Endothelial cell of umbilical vein (primary cell): ENCODE measurements around the gene STARD3NL. TPM values are rescaled to one million over a fixed set of nuclear protein-coding genes. Genes with fewer than 3 reads are reported as not detected.

Experiments used
- BruUV-seq: library from RNA; stranded (reverse); fragments of 400-500 nt; replicated peaks from 2 replicates; lab custom pipeline; 2021; lab: Mats Ljungman, UMichigan
- CTCF ChIA-PET: fragments of 300-600, 350-600 bp; sonication (Branson Sonifier 250); formaldehyde crosslinking; loops from one replicate; lab custom pipeline; 2021; ENCODE audit warnings: antibody characterized with exemption, inconsistent platforms; lab: Charles Lee
- POLR2A ChIA-PET: fragments of 300-600, 350-600 bp; sonication (Branson Sonifier 250); formaldehyde crosslinking; loops from one replicate; lab custom pipeline; 2021; ENCODE audit warnings: antibody characterized with exemption, inconsistent platforms; lab: Charles Lee
- DNase-seq: peaks from one replicate; pipeline ENCODE4 v3.0.0-alpha.2; 2011; ENCODE audit warnings: low read depth, low spot score
- FAIRE-seq: peaks from 2 replicates; lab custom pipeline; 2011; peaks lifted over from hg19 to GRCh38; lab: Jason Lieb, UNC
- H2AFZ ChIP-seq: 2 replicates; pipeline ENCODE4 v1.6.0; 2012; ENCODE audit warnings: low read depth, low read length, control low read depth, inconsistent platforms
- H3K27ac ChIP-seq: 2 replicates; pipeline ENCODE4 v1.5.1; 2011; ENCODE audit warnings: low read depth, mild to moderate bottlenecking, control low read depth, low read length, moderate library complexity; ENCODE audit not compliant: insufficient read depth
- H3K27me3 ChIP-seq, 2 experiments: 2 replicates each; pipeline versions ENCODE4 v1.6.0 to v1.6.1; 2011; ENCODE audit warnings: low read length in 2 of 2, mixed read lengths in 1 of 2; ENCODE audit not compliant: control insufficient read depth in 2 of 2, insufficient read depth in 2 of 2
- H3K36me3 ChIP-seq, 2 experiments: 2 replicates in 1 of 2; 3 replicates in 1 of 2; pipeline ENCODE4 v1.5.1; 2011; ENCODE audit warnings: low read length in 2 of 2, mild to moderate bottlenecking in 1 of 2, moderate library complexity in 1 of 2; ENCODE audit not compliant: control insufficient read depth in 2 of 2, insufficient read depth in 2 of 2; ENCODE audit errors: extremely low read depth in 1 of 2
- H3K4me1 ChIP-seq: 3 replicates; pipeline ENCODE4 v1.5.1; 2011; ENCODE audit warnings: mild to moderate bottlenecking, low read length; ENCODE audit not compliant: control insufficient read depth, insufficient read depth; ENCODE audit errors: extremely low read depth
- H3K4me2 ChIP-seq: 2 replicates; pipeline ENCODE4 v1.6.1; 2011; ENCODE audit warnings: low read length, control low read depth, mixed read lengths; ENCODE audit not compliant: insufficient read depth
- H3K4me3 ChIP-seq, 3 experiments: fragments of 200-600 bp in 1 of 3; sonication (generic), shearing (Covaris generic) in 1 of 3; replicated peaks in 1 of 3; 2 replicates each; pipeline ENCODE4 v1.5.1; 2011 to 2016; ENCODE audit warnings: control low read depth in 3 of 3, low read length in 3 of 3, mild to moderate bottlenecking in 2 of 3, inconsistent platforms in 1 of 3, low read depth in 1 of 3, moderate library complexity in 1 of 3; ENCODE audit not compliant: insufficient read depth in 1 of 3
- H3K79me2 ChIP-seq: 2 replicates; pipeline ENCODE4 v1.6.0; 2012; ENCODE audit warnings: low read length, inconsistent platforms; ENCODE audit not compliant: control insufficient read depth, insufficient read depth
- H3K9ac ChIP-seq: replicated peaks from 2 replicates; pipeline ENCODE3; 2011; ENCODE audit warnings: low read length, control low read depth; ENCODE audit not compliant: insufficient read depth; ENCODE audit errors: extremely low read depth
- H3K9me1 ChIP-seq: replicated peaks from 3 replicates; pipeline ENCODE4 v1.6.0; 2011; ENCODE audit warnings: mild to moderate bottlenecking, low read length; ENCODE audit not compliant: control insufficient read depth, insufficient read depth; ENCODE audit errors: extremely low read depth
- H3K9me3 ChIP-seq: replicated peaks from 2 replicates; pipeline ENCODE4 v1.5.1; 2012; ENCODE audit warnings: low read length, inconsistent platforms; ENCODE audit not compliant: control insufficient read depth, insufficient read depth
- H4K20me1 ChIP-seq: replicated peaks from 2 replicates; pipeline ENCODE3; 2011; ENCODE audit warnings: mild to moderate bottlenecking, low read length; ENCODE audit not compliant: control insufficient read depth, insufficient read depth; ENCODE audit errors: extremely low read depth
- CTCF ChIP-seq, 2 donors: IDR thresholded peaks; 1 replicate in 1 of 2; 2 replicates in 1 of 2; pipeline ENCODE4 v1.5.1; 2011; ENCODE audit warnings: low read length in 2 of 2, mild to moderate bottlenecking in 2 of 2, moderate library complexity in 2 of 2, control low read depth in 1 of 2, inconsistent platforms in 1 of 2, low read depth in 1 of 2; ENCODE audit not compliant: insufficient read depth in 1 of 2; ENCODE audit errors: extremely low read depth in 1 of 2
- EZH2 ChIP-seq: IDR thresholded peaks from 2 replicates; pipeline ENCODE4 v1.6.1; 2012; ENCODE audit warnings: borderline replicate concordance, low read depth, mild to moderate bottlenecking, moderate library complexity, low read length, inconsistent platforms; ENCODE audit not compliant: severe bottlenecking
- FOS ChIP-seq: IDR thresholded peaks from 2 replicates; pipeline ENCODE4 v1.6.1; 2011; ENCODE audit warnings: mild to moderate bottlenecking, low read length, moderate library complexity, borderline replicate concordance; ENCODE audit not compliant: insufficient read depth
- GATA2 ChIP-seq: IDR thresholded peaks from 2 replicates; pipeline ENCODE4 v1.7.0; 2011; ENCODE audit warnings: low read depth, mild to moderate bottlenecking, moderate library complexity, mixed read lengths, low read length; ENCODE audit not compliant: insufficient read length, insufficient read depth
- JUN ChIP-seq: IDR thresholded peaks from 2 replicates; pipeline ENCODE4 v1.6.1; 2011; ENCODE audit warnings: borderline replicate concordance, low read depth; ENCODE audit not compliant: insufficient read length, insufficient read depth
- MAX ChIP-seq: IDR thresholded peaks from 2 replicates; pipeline ENCODE4 v1.6.1; 2011; ENCODE audit not compliant: insufficient read depth, insufficient read length
- MYC ChIP-seq: IDR thresholded peaks from one replicate; pipeline ENCODE4 v1.6.1; 2011; ENCODE audit warnings: mild to moderate bottlenecking, low read depth, low read length
- POLR2A ChIP-seq: IDR thresholded peaks from 2 replicates; pipeline ENCODE4 v1.6.1; 2012; ENCODE audit warnings: low read depth, mild to moderate bottlenecking, control low read depth, low read length
- POLR2AphosphoS5 ChIP-seq: IDR thresholded peaks from 2 replicates; pipeline ENCODE4 v1.6.1; 2012; ENCODE audit warnings: low read depth, mild to moderate bottlenecking, control low read depth, low read length, moderate library complexity; ENCODE audit not compliant: insufficient read depth
- dilution Hi-C: fragments of 300-500 bp; cut with MboI; formaldehyde crosslinking; loops from one replicate; pipeline ENCODE4 v1.15.0; 2019; ENCODE audit warnings: low sequenced_read_pairs; ENCODE audit not compliant: extremely low pct_ligation_motif_present
- intact Hi-C: fragments of 100-400 bp; cut with micrococcal nuclease; formaldehyde crosslinking; loops from one replicate; pipeline ENCODE4 v1.10.0; 2022
- polyA plus RNA-seq, 4 experiments: library from polyadenylated mRNA; depleted of rRNA in 3 of 4; stranded (reverse) in 3 of 4; unstranded in 1 of 4; fragments of >200 nt; gene quantifications; 2 replicates each; pipeline versions ENCODE4 v1.2.1 to v1.2.3, GENCODE V29; 2011 to 2012; ENCODE audit warnings: missing spikeins in 1 of 4
- total RNA-seq: library from RNA; stranded (reverse); gene quantifications from 2 replicates; pipeline ENCODE4 v1.2.3, GENCODE V29; 2021

Gene STARD3NL
- total and polyA plus RNA-seq, 2 donors (not counting 3 experiments of a cell fraction or from before 2014, with no cell fraction given), result 52.8 to 73.6 TPM

GRCh38 chr7:38151556-38151955 is 26.5 kb upstream of the STARD3NL start:
- CTCF ChIA-PET, result interaction anchor here (1.2 kb wide), 1 partner anchor 64 kb away, joined by 4 read pairs; no protein-coding TSS in a partner anchor
- H3K9ac ChIP-seq, result no peak overlapping the region
- intact Hi-C loops, result no loop called here
- H3K4me3 ChIP-seq, result no peak overlapping the region
- no peak for DNase-seq
- H3K36me3 ChIP-seq, result no peaks in the 10 kb centered on the region
- dilution Hi-C loops, result no loop called here
- no peaks in the 10 kb centered on the region for H3K27me3 ChIP-seq
- BruUV-seq, result no TSS peak
- POLR2A ChIA-PET, result interaction anchor here (0.9 kb wide), 1 partner anchor 12 kb away, joined by 3 read pairs; no protein-coding TSS in a partner anchor
- H3K9me3 ChIP-seq, result no peaks in the 10 kb centered on the region
- H2AFZ ChIP-seq, result no peak overlapping the region
- H3K27ac ChIP-seq, result no peak overlapping the region
- no peaks in the 10 kb centered on the region for H3K4me1 ChIP-seq
- H3K79me2 ChIP-seq, result no peaks in the 10 kb centered on the region
- H4K20me1 ChIP-seq, result no peaks in the 10 kb centered on the region
- TF ChIP-seq POLR2A, result no peak
- TF ChIP-seq MAX, result no peak
- TF ChIP-seq FOS, result no peak
- TF ChIP-seq MYC, result no peak
- no peak for TF ChIP-seq POLR2AphosphoS5
- no peak for TF ChIP-seq JUN
- no peak for TF ChIP-seq EZH2
- no peak for TF ChIP-seq CTCF (IDR thresholded peaks at IDR 0.05; ENCODE audit: extremely low read depth in 1 of 2, insufficient read depth in 1 of 2, low read depth in 1 of 2, low read length in 2 of 2)
- TF ChIP-seq GATA2, result no peak
- H3K9me1 ChIP-seq, result no peaks in the 10 kb centered on the region
- FAIRE-seq, result no peak
- no peak overlapping the region for H3K4me2 ChIP-seq
